ENCODE results near the gene TNPO2. TPM values are rescaled to one million over a fixed set of nuclear protein-coding genes. Genes with fewer than 3 reads are reported as not detected.

Gene TNPO2
- total RNA-seq, 1 experiment from 2014 or later = 105 TPM

DNA sequence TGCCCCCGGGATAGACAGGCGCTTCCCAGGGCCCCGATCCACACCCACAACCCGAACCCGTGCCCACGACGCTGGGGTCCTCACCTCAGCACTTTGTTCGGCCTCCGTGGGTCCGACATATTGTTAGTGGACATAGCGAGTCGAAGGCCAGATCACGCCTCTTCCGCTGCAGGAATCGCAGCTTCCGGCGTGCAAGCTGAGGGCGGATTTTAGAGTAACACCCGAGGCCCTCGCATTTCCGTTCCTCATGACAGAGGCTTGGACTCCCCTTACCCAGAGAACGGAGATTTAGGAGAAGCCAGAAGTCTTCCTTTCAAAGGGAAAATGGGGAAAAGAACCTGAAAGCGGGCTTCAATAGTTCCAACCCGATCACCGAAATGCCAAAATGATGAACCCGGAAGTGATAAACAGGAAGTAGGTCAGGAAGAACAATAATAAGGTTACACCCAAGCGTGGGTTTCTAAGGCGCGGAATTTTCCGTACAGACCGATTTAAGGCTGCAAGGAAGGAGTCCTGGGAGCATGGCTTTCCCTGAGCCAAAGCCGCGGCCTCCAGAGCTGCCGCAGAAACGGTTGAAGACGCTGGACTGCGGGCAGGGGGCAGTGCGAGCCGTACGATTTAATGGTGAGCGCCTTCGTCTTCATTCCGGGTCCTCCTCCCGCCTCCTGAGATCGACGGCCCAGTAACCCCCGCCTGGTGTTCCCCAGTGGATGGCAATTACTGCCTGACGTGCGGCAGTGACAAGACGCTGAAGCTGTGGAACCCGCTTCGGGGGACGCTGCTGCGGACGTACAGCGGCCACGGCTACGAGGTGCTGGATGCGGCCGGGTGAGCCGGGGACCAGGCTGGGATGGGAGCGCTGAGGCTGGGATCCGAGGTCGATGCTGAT, 54.2 kb downstream of the TNPO2 start (continued):
- TF ChIP-seq, protein P1, sequence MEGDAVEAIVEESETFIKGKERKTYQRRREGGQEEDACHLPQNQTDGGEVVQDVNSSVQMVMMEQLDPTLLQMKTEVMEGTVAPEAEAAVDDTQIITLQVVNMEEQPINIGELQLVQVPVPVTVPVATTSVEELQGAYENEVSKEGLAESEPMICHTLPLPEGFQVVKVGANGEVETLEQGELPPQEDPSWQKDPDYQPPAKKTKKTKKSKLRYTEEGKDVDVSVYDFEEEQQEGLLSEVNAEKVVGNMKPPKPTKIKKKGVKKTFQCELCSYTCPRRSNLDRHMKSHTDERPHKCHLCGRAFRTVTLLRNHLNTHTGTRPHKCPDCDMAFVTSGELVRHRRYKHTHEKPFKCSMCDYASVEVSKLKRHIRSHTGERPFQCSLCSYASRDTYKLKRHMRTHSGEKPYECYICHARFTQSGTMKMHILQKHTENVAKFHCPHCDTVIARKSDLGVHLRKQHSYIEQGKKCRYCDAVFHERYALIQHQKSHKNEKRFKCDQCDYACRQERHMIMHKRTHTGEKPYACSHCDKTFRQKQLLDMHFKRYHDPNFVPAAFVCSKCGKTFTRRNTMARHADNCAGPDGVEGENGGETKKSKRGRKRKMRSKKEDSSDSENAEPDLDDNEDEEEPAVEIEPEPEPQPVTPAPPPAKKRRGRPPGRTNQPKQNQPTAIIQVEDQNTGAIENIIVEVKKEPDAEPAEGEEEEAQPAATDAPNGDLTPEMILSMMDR (IDR thresholded peaks at IDR 0.05) = no peak
- no peak for TF ChIP-seq OVOL2 (CRISPR knock-in tag; IDR thresholded peaks at IDR 0.05; ENCODE audit: borderline replicate concordance)
- TF ChIP-seq ZBTB21 (CRISPR knock-in tag; IDR thresholded peaks at IDR 0.05; ENCODE audit: borderline replicate concordance) = no peak
- TF ChIP-seq ZNF396 (CRISPR knock-in tag; IDR thresholded peaks at IDR 0.05; ENCODE audit: borderline replicate concordance) = no peak
- TF ChIP-seq, protein P2, sequence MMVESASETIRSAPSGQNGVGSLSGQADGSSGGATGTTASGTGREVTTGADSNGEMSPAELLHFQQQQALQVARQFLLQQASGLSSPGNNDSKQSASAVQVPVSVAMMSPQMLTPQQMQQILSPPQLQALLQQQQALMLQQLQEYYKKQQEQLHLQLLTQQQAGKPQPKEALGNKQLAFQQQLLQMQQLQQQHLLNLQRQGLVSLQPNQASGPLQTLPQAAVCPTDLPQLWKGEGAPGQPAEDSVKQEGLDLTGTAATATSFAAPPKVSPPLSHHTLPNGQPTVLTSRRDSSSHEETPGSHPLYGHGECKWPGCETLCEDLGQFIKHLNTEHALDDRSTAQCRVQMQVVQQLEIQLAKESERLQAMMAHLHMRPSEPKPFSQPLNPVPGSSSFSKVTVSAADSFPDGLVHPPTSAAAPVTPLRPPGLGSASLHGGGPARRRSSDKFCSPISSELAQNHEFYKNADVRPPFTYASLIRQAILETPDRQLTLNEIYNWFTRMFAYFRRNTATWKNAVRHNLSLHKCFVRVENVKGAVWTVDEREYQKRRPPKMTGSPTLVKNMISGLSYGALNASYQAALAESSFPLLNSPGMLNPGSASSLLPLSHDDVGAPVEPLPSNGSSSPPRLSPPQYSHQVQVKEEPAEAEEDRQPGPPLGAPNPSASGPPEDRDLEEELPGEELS (CRISPR knock-in tag; IDR thresholded peaks at IDR 0.05) = no peak
- TF ChIP-seq, protein P3, sequence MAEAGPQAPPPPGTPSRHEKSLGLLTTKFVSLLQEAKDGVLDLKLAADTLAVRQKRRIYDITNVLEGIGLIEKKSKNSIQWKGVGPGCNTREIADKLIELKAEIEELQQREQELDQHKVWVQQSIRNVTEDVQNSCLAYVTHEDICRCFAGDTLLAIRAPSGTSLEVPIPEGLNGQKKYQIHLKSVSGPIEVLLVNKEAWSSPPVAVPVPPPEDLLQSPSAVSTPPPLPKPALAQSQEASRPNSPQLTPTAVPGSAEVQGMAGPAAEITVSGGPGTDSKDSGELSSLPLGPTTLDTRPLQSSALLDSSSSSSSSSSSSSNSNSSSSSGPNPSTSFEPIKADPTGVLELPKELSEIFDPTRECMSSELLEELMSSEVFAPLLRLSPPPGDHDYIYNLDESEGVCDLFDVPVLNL (CRISPR knock-in tag; IDR thresholded peaks at IDR 0.05; ENCODE audit: borderline replicate concordance, low read depth) = no peak
- TF ChIP-seq SOX15 (CRISPR knock-in tag; IDR thresholded peaks at IDR 0.05) = no peak
- TF ChIP-seq KAT7 (CRISPR knock-in tag; IDR thresholded peaks at IDR 0.05; ENCODE audit: borderline replicate concordance) = no peak
- TF ChIP-seq, protein P4, sequence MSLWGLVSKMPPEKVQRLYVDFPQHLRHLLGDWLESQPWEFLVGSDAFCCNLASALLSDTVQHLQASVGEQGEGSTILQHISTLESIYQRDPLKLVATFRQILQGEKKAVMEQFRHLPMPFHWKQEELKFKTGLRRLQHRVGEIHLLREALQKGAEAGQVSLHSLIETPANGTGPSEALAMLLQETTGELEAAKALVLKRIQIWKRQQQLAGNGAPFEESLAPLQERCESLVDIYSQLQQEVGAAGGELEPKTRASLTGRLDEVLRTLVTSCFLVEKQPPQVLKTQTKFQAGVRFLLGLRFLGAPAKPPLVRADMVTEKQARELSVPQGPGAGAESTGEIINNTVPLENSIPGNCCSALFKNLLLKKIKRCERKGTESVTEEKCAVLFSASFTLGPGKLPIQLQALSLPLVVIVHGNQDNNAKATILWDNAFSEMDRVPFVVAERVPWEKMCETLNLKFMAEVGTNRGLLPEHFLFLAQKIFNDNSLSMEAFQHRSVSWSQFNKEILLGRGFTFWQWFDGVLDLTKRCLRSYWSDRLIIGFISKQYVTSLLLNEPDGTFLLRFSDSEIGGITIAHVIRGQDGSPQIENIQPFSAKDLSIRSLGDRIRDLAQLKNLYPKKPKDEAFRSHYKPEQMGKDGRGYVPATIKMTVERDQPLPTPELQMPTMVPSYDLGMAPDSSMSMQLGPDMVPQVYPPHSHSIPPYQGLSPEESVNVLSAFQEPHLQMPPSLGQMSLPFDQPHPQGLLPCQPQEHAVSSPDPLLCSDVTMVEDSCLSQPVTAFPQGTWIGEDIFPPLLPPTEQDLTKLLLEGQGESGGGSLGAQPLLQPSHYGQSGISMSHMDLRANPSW (CRISPR knock-in tag; conservative IDR thresholded peaks at IDR 0.05; ENCODE audit: low read depth) = no peak
- no peak for TF ChIP-seq CBFB (CRISPR knock-in tag; IDR thresholded peaks at IDR 0.05; ENCODE audit: low read depth)

DNA sequence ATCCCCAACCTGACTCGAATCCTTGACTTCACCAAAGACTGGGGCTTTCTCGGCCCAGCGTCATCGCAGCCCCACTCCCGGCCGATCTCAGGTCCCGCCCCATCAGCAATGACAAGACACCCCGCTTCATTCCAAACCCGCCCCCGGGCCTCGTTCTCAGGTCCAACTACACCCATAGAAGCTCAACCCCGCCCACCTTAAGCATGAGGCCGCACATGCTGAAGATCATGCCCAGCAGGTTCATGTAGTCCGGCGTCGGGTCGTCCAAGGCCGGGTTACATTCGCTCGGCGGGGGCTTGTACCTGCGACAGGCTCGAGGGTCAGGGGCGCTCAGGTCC, 54.8 kb downstream of the TNPO2 start:
- Mint-ChIP-seq H3K27me3 (ENCODE audit: low read depth) (no peaks in the 10 kb centered on the region), H3K4me1 (peaks cover 33% of the 10 kb centered on the region), H3K36me3 (peaks cover 12% of the 10 kb centered on the region), H3K27ac (peak overlapping the region; percentile 96), H3K9me3 (no peaks in the 10 kb centered on the region), H3K4me3 (peak overlapping the region; percentile 98)
- DNase-seq (ENCODE audit: low spot score) = no peak
- CTCF ChIA-PET = interaction anchor here (1.0 to 1.8 kb wide), 4 partner anchors 12 to 216 kb away, joined by 3 to 6 read pairs (median 3); no protein-coding TSS in a partner anchor
- ATAC-seq = no peak
- POLR2A ChIA-PET = interaction anchor here (1.4 kb wide), 1 partner anchor 184 kb away, joined by 3 read pairs; the partner anchor contains the start of gene ZNF709
- TF ChIP-seq, protein P5, sequence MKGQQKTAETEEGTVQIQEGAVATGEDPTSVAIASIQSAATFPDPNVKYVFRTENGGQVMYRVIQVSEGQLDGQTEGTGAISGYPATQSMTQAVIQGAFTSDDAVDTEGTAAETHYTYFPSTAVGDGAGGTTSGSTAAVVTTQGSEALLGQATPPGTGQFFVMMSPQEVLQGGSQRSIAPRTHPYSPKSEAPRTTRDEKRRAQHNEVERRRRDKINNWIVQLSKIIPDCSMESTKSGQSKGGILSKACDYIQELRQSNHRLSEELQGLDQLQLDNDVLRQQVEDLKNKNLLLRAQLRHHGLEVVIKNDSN (CRISPR knock-in tag; IDR thresholded peaks at IDR 0.05) = no peak
- TF ChIP-seq, protein P6, sequence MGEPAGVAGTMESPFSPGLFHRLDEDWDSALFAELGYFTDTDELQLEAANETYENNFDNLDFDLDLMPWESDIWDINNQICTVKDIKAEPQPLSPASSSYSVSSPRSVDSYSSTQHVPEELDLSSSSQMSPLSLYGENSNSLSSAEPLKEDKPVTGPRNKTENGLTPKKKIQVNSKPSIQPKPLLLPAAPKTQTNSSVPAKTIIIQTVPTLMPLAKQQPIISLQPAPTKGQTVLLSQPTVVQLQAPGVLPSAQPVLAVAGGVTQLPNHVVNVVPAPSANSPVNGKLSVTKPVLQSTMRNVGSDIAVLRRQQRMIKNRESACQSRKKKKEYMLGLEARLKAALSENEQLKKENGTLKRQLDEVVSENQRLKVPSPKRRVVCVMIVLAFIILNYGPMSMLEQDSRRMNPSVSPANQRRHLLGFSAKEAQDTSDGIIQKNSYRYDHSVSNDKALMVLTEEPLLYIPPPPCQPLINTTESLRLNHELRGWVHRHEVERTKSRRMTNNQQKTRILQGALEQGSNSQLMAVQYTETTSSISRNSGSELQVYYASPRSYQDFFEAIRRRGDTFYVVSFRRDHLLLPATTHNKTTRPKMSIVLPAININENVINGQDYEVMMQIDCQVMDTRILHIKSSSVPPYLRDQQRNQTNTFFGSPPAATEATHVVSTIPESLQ (CRISPR knock-in tag; IDR thresholded peaks at IDR 0.05) = no peak
- TF ChIP-seq FOXK1 (CRISPR knock-in tag; IDR thresholded peaks at IDR 0.05) = no peak
- TF ChIP-seq, protein P7, sequence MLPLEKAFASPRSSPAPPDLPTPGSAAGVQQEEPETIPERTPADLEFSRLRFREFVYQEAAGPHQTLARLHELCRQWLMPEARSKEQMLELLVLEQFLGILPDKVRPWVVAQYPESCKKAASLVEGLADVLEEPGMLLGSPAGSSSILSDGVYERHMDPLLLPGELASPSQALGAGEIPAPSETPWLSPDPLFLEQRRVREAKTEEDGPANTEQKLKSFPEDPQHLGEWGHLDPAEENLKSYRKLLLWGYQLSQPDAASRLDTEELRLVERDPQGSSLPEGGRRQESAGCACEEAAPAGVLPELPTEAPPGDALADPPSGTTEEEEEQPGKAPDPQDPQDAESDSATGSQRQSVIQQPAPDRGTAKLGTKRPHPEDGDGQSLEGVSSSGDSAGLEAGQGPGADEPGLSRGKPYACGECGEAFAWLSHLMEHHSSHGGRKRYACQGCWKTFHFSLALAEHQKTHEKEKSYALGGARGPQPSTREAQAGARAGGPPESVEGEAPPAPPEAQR (CRISPR knock-in tag; IDR thresholded peaks at IDR 0.05) = no peak
- TF ChIP-seq, protein P8, sequence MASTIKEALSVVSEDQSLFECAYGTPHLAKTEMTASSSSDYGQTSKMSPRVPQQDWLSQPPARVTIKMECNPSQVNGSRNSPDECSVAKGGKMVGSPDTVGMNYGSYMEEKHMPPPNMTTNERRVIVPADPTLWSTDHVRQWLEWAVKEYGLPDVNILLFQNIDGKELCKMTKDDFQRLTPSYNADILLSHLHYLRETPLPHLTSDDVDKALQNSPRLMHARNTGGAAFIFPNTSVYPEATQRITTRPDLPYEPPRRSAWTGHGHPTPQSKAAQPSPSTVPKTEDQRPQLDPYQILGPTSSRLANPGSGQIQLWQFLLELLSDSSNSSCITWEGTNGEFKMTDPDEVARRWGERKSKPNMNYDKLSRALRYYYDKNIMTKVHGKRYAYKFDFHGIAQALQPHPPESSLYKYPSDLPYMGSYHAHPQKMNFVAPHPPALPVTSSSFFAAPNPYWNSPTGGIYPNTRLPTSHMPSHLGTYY (CRISPR knock-in tag; IDR thresholded peaks at IDR 0.05) = no peak
- no peak for TF ChIP-seq ZNF263 (CRISPR knock-in tag; IDR thresholded peaks at IDR 0.05; ENCODE audit: low read depth)
- TF ChIP-seq, protein P9, sequence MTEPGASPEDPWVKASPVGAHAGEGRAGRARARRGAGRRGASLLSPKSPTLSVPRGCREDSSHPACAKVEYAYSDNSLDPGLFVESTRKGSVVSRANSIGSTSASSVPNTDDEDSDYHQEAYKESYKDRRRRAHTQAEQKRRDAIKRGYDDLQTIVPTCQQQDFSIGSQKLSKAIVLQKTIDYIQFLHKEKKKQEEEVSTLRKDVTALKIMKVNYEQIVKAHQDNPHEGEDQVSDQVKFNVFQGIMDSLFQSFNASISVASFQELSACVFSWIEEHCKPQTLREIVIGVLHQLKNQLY (CRISPR knock-in tag; IDR thresholded peaks at IDR 0.05) = 0 out of 2 replicates have a peak, but pooled peaks have one; percentile 40
- no peak for TF ChIP-seq ZNF416 (CRISPR knock-in tag; IDR thresholded peaks at IDR 0.05)
- peak; percentile 51; the same call in 1 of the 2 replicates for TF ChIP-seq FOXP1 (CRISPR knock-in tag; IDR thresholded peaks at IDR 0.05; ENCODE audit: borderline replicate concordance)
- peak; percentile 35; the same call in 1 of the 2 replicates for TF ChIP-seq SMAD4 (CRISPR knock-in tag; IDR thresholded peaks at IDR 0.05)

Data from WTC11 (cell line).